K562 (cell line): Measurements from ENCODE around the gene LMOD1. TPM values are rescaled to one million over a fixed set of nuclear protein-coding genes. Genes with fewer than 3 reads are reported as not detected.

Experiments
- ATAC-seq: fragments of 200-7000 bp; cut with Tn5 transposase; 3 replicates; pipeline ENCODE4 v1.9.1; 2020; ENCODE audit warnings: moderate library complexity
- BruUV-seq: library from RNA; stranded (reverse); fragments of 400-500 nt; replicated peaks from 2 replicates; lab custom pipeline; 2021; lab: Mats Ljungman, UMichigan
- CTCF ChIA-PET: fragments of 300-600 bp; formaldehyde crosslinking; extraction: SDS; loops from one replicate; lab custom pipeline; 2021; ENCODE audit warnings: low intra/inter-chr PET ratio; lab: Yijun Ruan, JAX
- POLR2A ChIA-PET: fragments of 300-600, 350-650 bp; sonication (Branson Sonifier 250); formaldehyde crosslinking; extraction: SDS; loops from one replicate; lab custom pipeline; 2021; ENCODE audit warnings: antibody characterized with exemption, inconsistent platforms; lab: Yijun Ruan, JAX
- DNase-seq, 4 experiments: peaks; one replicate each; pipeline versions ENCODE4 v3.0.0 to v3.0.0-alpha.2; 2011 to 2018; ENCODE audit warnings: low spot score in 3 of 4, mixed read lengths in 3 of 4; ENCODE audit errors: extremely low read depth in 1 of 4
- FAIRE-seq: peaks from 2 replicates; lab custom pipeline; 2011; peaks lifted over from hg19 to GRCh38; lab: Jason Lieb, UNC
- H2AFZ ChIP-seq: 2 replicates; pipeline ENCODE4 v1.6.0; 2011; ENCODE audit warnings: low read depth, low read length, control low read depth, inconsistent platforms
- H3K27ac ChIP-seq: fragments of 200-600 bp; 3 replicates; pipeline ENCODE4 v1.8.0; 2011; ENCODE audit warnings: low read depth, mild to moderate bottlenecking, control low read depth, inconsistent platforms, low read length, moderate library complexity, mixed read lengths; ENCODE audit errors: extremely low read depth
- H3K27me3 ChIP-seq, 2 experiments: fragments of 300-600 bp in 1 of 2; 2 replicates in 1 of 2; 3 replicates in 1 of 2; pipeline versions ENCODE4 v1.6.0 to v1.8.0; 2011; ENCODE audit warnings: inconsistent platforms in 2 of 2, low read length in 2 of 2, mild to moderate bottlenecking in 1 of 2, mixed read lengths in 1 of 2, moderate library complexity in 1 of 2; ENCODE audit not compliant: control insufficient read depth in 2 of 2, insufficient read depth in 2 of 2
- H3K36me3 ChIP-seq: fragments of 300-600 bp; 3 replicates; pipeline ENCODE4 v1.8.0; 2011; ENCODE audit warnings: mild to moderate bottlenecking, low read length, inconsistent platforms; ENCODE audit not compliant: control insufficient read depth, insufficient read depth
- H3K4me1 ChIP-seq, 2 experiments: fragments of 200-600 bp in 1 of 2; replicated peaks in 1 of 2; 2 replicates in 1 of 2; 3 replicates in 1 of 2; pipeline versions ENCODE4 v1.5.1 to v1.8.0; 2011; ENCODE audit warnings: inconsistent platforms in 2 of 2, low read length in 2 of 2, mild to moderate bottlenecking in 1 of 2, mixed read lengths in 1 of 2, moderate library complexity in 1 of 2; ENCODE audit not compliant: control insufficient read depth in 2 of 2, insufficient read depth in 2 of 2
- H3K4me2 ChIP-seq: 2 replicates; pipeline ENCODE4 v1.6.1; 2011; ENCODE audit warnings: low read length, control low read depth, inconsistent platforms, mixed read lengths; ENCODE audit not compliant: insufficient read depth
- H3K4me3 ChIP-seq: fragments of 200-600 bp; sonication (generic), shearing (Covaris generic); 2 replicates; pipeline ENCODE4 v1.5.1; 2016; ENCODE audit warnings: control low read depth, inconsistent platforms
- H3K79me2 ChIP-seq: fragments of 200-600 bp; 3 replicates; pipeline ENCODE4 v1.8.0; 2011; ENCODE audit warnings: low read length, inconsistent platforms; ENCODE audit not compliant: control insufficient read depth, insufficient read depth
- H3K9ac ChIP-seq, 2 experiments: 2 replicates each; pipeline versions ENCODE4 v1.6.0 to v1.6.1; 2011; ENCODE audit warnings: low read depth in 2 of 2, low read length in 2 of 2, control low read depth in 1 of 2, inconsistent platforms in 1 of 2, mild to moderate bottlenecking in 1 of 2, mixed read lengths in 1 of 2; ENCODE audit not compliant: insufficient read depth in 1 of 2
- H3K9me1 ChIP-seq: one replicate; pipeline ENCODE4 v1.6.0; 2011; ENCODE audit warnings: inconsistent platforms, mild to moderate bottlenecking, low read length, moderate library complexity; ENCODE audit not compliant: control insufficient read depth, insufficient read depth
- H3K9me3 ChIP-seq: replicated peaks from 2 replicates; pipeline ENCODE4 v1.5.1; 2011; ENCODE audit warnings: low read depth, low read length, inconsistent platforms; ENCODE audit not compliant: control insufficient read depth, insufficient read depth
- H4K20me1 ChIP-seq: replicated peaks from 2 replicates; pipeline ENCODE4 v1.6.1; 2011; ENCODE audit warnings: low read length, inconsistent platforms, mixed read lengths; ENCODE audit not compliant: control insufficient read depth, insufficient read depth
- MTA2 ChIP-seq: fragments of 450-650 bp; IDR thresholded peaks from 2 replicates; pipeline ENCODE4 v1.6.1; 2016; ENCODE audit warnings: low read depth
- NBN ChIP-seq: fragments of 450-650 bp; IDR thresholded peaks from 2 replicates; pipeline ENCODE4 v1.6.1; 2016; ENCODE audit warnings: low read depth, mild to moderate bottlenecking
- POLR3A ChIP-seq: IDR thresholded peaks from 2 replicates; pipeline ENCODE4 v1.6.1; 2011; ENCODE audit warnings: borderline replicate concordance, mild to moderate bottlenecking, moderate library complexity; ENCODE audit not compliant: insufficient read length, insufficient read depth; ENCODE audit errors: extremely low read depth
- RBM17 ChIP-seq: fragments of 200-400 bp; formaldehyde crosslinking; IDR thresholded peaks from 2 replicates; pipeline ENCODE4 v1.6.1; 2017; ENCODE audit warnings: low read depth, mild to moderate bottlenecking, low read length, borderline replicate concordance
- RUNX1 ChIP-seq: sonication (generic); IDR thresholded peaks from 2 replicates; pipeline ENCODE4 v1.6.1; 2016; ENCODE audit warnings: antibody characterized with exemption, low read depth
- SMARCB1 ChIP-seq: IDR thresholded peaks from 2 replicates; pipeline ENCODE4 v1.6.1; 2011; ENCODE audit warnings: improper control_type of control experiment, low read depth; ENCODE audit not compliant: insufficient read length
- ZNF274 ChIP-seq: IDR thresholded peaks from 2 replicates; pipeline ENCODE4 v1.6.1; 2011; ENCODE audit warnings: low read depth, mild to moderate bottlenecking, low read length, moderate library complexity, borderline replicate concordance
- WGBS: fragments of 100-300 bp; shearing (Covaris generic); methylation state at CpG from one replicate; pipeline ENCODE4 v1.1.6; 2016; ENCODE audit warnings: low coverage, mixed read lengths; ENCODE audit not compliant: insufficient coverage; ENCODE audit errors: missing lambda C conversion rate; 5-methylcytosine and 5-hydroxymethylcytosine counted together
- in situ Hi-C: fragments of 300-500 bp; cut with MboI; formaldehyde crosslinking; loops from 4 replicates; pipeline ENCODE4 v1.15.0; 2018; ENCODE audit warnings: inconsistent platforms, mixed read lengths
- intact Hi-C: fragments of 100-400 bp; cut with micrococcal nuclease; formaldehyde crosslinking; loops from 2 replicates; pipeline ENCODE4 v1.14.2; 2022
- polyA plus RNA-seq, 8 experiments: library from polyadenylated mRNA; depleted of rRNA in 4 of 8; stranded (reverse) in 5 of 8; unstranded in 3 of 8; fragments of >200 nt; fragmentation: Nextera tagmentation in 2 of 8; fragmentation: Illumina TruSeq in 1 of 8; extraction: Ambion mirVana in 2 of 8; extraction: Trizol in 1 of 8; gene quantifications; 2 replicates each; pipeline versions ENCODE4 v1.2.1 to v1.2.3, GENCODE V29; 2011 to 2014; ENCODE audit warnings: inconsistent platforms in 1 of 8, missing spikeins in 1 of 8
- total RNA-seq, 7 experiments: library from RNA; depleted of rRNA in 6 of 7; stranded (reverse); fragments of >200 nt in 6 of 7; fragmentation: Illumina TruSeq in 2 of 7; extraction: Trizol in 2 of 7; gene quantifications; 2 replicates each; pipeline versions ENCODE4 v1.2.1 to v1.2.3, GENCODE V29; 2011 to 2021; ENCODE audit warnings: low replicate concordance in 1 of 7
- TF ChIP-seq, protein P1 (sequence below), 2 experiments: fragments of 250-450 bp in 1 of 2; fragments of 450-650 bp in 1 of 2; sonication (Bioruptor Pico) in 1 of 2; IDR thresholded peaks; 2 replicates each; pipeline versions ENCODE4 v1.6.1 to v1.8.0; 2016 to 2021; ENCODE audit warnings: mild to moderate bottlenecking in 2 of 2, moderate library complexity in 2 of 2, missing compliant biosample characterization in 1 of 2, missing genetic modification characterization in 1 of 2

LMOD1 gene
- total and polyA plus RNA-seq, 9 of the 15 experiments (the other 6 are each of a cell fraction or from before 2014, with no cell fraction given): 0.03 to 0.54 (median 0.38) TPM; not detected in 1

DNA sequence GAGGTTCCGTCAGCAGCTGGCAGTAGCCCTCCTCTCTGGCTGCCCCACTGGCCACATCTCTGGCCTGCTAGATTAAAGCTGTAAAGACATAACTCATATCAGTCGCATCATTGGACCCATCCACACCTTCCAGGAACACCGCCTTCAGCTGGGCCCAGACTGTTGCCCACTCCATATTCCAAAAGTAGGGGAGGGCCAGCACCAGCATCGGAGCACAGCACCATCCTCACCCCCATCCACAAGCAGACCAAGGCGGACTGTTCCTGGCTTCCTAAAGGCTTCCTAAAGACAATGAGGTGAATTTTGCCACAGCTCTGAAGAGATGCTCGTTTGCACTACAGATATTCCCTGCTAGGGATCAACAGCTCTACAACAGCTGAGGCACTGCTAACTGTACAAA lies 54.1 kb downstream of the LMOD1 start (continued):
- no peak for TF ChIP-seq RBM17
- TF ChIP-seq ZNF274: no peak

DNA sequence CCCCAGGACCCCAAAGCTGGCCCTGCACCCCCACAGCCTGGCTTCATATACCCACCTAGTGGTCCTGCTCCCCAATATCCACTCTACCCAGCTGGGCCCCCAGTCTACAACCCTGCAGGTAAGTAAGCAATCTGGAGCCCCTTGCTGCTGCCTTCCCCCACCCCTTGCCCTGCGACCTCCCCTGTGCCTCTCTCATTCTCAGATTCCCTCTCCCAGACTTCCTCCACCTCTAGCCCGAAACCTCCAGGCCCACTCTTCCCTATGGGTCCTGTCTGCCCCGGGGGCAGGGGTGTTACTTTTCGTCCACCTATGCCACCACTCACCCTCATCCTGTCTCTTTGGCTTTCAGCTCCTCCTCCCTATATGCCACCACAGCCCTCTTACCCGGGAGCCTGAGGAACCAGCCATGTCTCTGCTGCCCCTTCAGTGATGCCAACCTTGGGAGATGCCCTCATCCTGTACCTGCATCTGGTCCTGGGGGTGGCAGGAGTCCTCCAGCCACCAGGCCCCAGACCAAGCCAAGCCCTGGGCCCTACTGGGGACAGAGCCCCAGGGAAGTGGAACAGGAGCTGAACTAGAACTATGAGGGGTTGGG lies 54.8 kb downstream of the LMOD1 start:
- Histone ChIP-seq H3K4me2 (no peak overlapping the region), H3K9me1 (no peaks in the 10 kb centered on the region), H3K27me3 (0 out of 5 replicates have a peak, but pooled peaks cover 0 to 4% of the 10 kb centered on the region in 2 experiments), H4K20me1 (no peaks in the 10 kb centered on the region), H3K4me3 (no peak overlapping the region), H3K79me2 (no peaks in the 10 kb centered on the region), H3K4me1 (peaks cover 13 to 27% of the 10 kb centered on the region in 2 experiments; a peak in 4 of 5 replicates), H3K9me3 (no peaks in the 10 kb centered on the region), H3K9ac (peak overlapping the region in 1 of 2 experiments; percentile 49; a peak in 1 of 4 replicates), H3K27ac (no peak overlapping the region), H2AFZ (no peak overlapping the region), H3K36me3 (no peaks in the 10 kb centered on the region)
- intact Hi-C loops: no loop called here
- 8% methylated on average over 5 of the region's 5 CpGs for WGBS
- TF ChIP-seq NBN: no peak
- TF ChIP-seq, protein P1, sequence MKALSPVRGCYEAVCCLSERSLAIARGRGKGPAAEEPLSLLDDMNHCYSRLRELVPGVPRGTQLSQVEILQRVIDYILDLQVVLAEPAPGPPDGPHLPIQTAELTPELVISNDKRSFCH (CRISPR knock-in tag; IDR thresholded peaks at IDR 0.05): no peak
- TF ChIP-seq, protein P1 (tag; IDR thresholded peaks at IDR 0.05): no peak
- no peak for TF ChIP-seq RUNX1
- TF ChIP-seq POLR3A: no peak
- no peak for TF ChIP-seq SMARCB1
- no peak for TF ChIP-seq MTA2
- DNase-seq (no peak), FAIRE-seq (no peak), ATAC-seq (no peak)
- ChIA-PET CTCF (interaction anchor here (0.9 kb wide), 1 partner anchor 81 kb away, joined by 3 read pairs; no protein-coding TSS in a partner anchor), POLR2A (interaction anchor here (0.8 to 2.7 kb wide), 6 partner anchors 8 to 116 kb away, joined by 3 to 13 read pairs (median 6); partner anchors contain the start of gene TIMM17A)
- BruUV-seq: no TSS peak
- in situ Hi-C loops: loop anchor here (5.0 kb wide), 2 partner anchors 81 to 231 kb away; partner anchors contain the start of gene GPR37L1
